A673 (cell line): Measurements from ENCODE around the gene PKD2L2. TPM values are rescaled to one million over a fixed set of nuclear protein-coding genes. Genes with fewer than 3 reads are reported as not detected.

Experiments
- BruUV-seq: library from RNA; stranded (reverse); fragments of 400-500 nt; replicated peaks from 2 replicates; lab custom pipeline; 2021; lab: Mats Ljungman, UMichigan
- CTCF ChIA-PET: fragments of 300-600 bp; sonication (Branson Sonifier 250); formaldehyde crosslinking; loops from one replicate; lab custom pipeline; 2022; ENCODE audit warnings: antibody characterized with exemption; lab: Charles Lee
- POLR2A ChIA-PET: fragments of 300-600 bp; sonication (Branson Sonifier 250); formaldehyde crosslinking; loops from one replicate; lab custom pipeline; 2022; ENCODE audit warnings: antibody characterized with exemption; ENCODE audit not compliant: low non-redundant PET; lab: Charles Lee
- DNase-seq: peaks from one replicate; pipeline ENCODE4 v3.0.0-alpha.2; 2015; ENCODE audit warnings: low spot score
- H3K27ac ChIP-seq: fragments of 200-600 bp; sonication (generic); 2 replicates; pipeline ENCODE4 v1.5.1; 2016; ENCODE audit warnings: mixed run types, low read depth, mild to moderate bottlenecking, mixed read lengths, antibody characterized with exemption, low read length; ENCODE audit not compliant: poor library complexity, severe bottlenecking
- H3K27me3 ChIP-seq: fragments of 200-600 bp; sonication (generic); replicated peaks from 2 replicates; pipeline ENCODE4 v1.6.1; 2017; ENCODE audit warnings: mixed run types, low read depth, mild to moderate bottlenecking, mixed read lengths, antibody characterized with exemption, low read length; ENCODE audit not compliant: insufficient read depth, poor library complexity
- H3K36me3 ChIP-seq: fragments of 200-600 bp; sonication (generic); 2 replicates; pipeline ENCODE4 v1.6.1; 2016; ENCODE audit warnings: mixed run types, mild to moderate bottlenecking, mixed read lengths, antibody characterized with exemption, low read length; ENCODE audit not compliant: insufficient read depth, poor library complexity, severe bottlenecking
- H3K4me1 ChIP-seq: fragments of 200-600 bp; sonication (generic); 2 replicates; pipeline ENCODE4 v1.6.1; 2017; ENCODE audit warnings: mixed run types, mild to moderate bottlenecking, mixed read lengths, antibody characterized with exemption, low read length; ENCODE audit not compliant: insufficient read depth, poor library complexity, severe bottlenecking
- H3K4me3 ChIP-seq: fragments of 200-600 bp; sonication (generic); 2 replicates; pipeline ENCODE4 v1.5.1; 2016; ENCODE audit warnings: low read depth, mixed run types, mild to moderate bottlenecking, mixed read lengths, low read length; ENCODE audit not compliant: poor library complexity, severe bottlenecking
- H3K9me3 ChIP-seq: fragments of 200-600 bp; sonication (generic); 2 replicates; pipeline ENCODE4 v1.6.1; 2016; ENCODE audit warnings: mixed run types, low read depth, mild to moderate bottlenecking, mixed read lengths, antibody characterized with exemption, low read length; ENCODE audit not compliant: poor library complexity, severe bottlenecking
- CTCF ChIP-seq: fragments of 300-800, 200-600 bp; sonication (generic); conservative IDR thresholded peaks from 2 replicates; pipeline ENCODE4 v1.5.1; 2017; ENCODE audit warnings: low read depth, mild to moderate bottlenecking, antibody characterized with exemption, low read length, moderate library complexity, mixed read lengths
- EZH2 ChIP-seq: fragments of 200-600 bp; sonication (generic); IDR thresholded peaks from 2 replicates; pipeline ENCODE4 v1.6.1; 2017; ENCODE audit warnings: borderline replicate concordance, low read depth, mild to moderate bottlenecking, mixed read lengths, antibody characterized with exemption, low read length; ENCODE audit not compliant: poor library complexity, severe bottlenecking
- intact Hi-C: fragments of 100-400 bp; cut with micrococcal nuclease; formaldehyde crosslinking; loops from one replicate; pipeline ENCODE4 v1.10.0; 2022; ENCODE audit not compliant: unreplicated experiment
- total RNA-seq: library from RNA; stranded (reverse); gene quantifications from 2 replicates; pipeline ENCODE4 v1.2.3, GENCODE V29; 2021

The PKD2L2 gene
- total RNA-seq, 1 experiment from 2014 or later = not detected

- DNase-seq = no peak
- no peaks in the 10 kb centered on the region for H3K4me1 ChIP-seq
- no peaks in the 10 kb centered on the region for H3K9me3 ChIP-seq
- POLR2A ChIA-PET = no interaction called here
- no peaks in the 10 kb centered on the region for H3K36me3 ChIP-seq
- H3K27me3 ChIP-seq = no peaks in the 10 kb centered on the region
- no TSS peak for BruUV-seq
- intact Hi-C loops = no loop called here
- CTCF ChIA-PET = no interaction called here
- H3K27ac ChIP-seq = no peak overlapping the region
- TF ChIP-seq CTCF (no peak), EZH2 (no peak)
- no peak overlapping the region for H3K4me3 ChIP-seq
Observed at GRCh38 chr5:137901011-137901817, 12.0 kb downstream of the PKD2L2 start.

DNA sequence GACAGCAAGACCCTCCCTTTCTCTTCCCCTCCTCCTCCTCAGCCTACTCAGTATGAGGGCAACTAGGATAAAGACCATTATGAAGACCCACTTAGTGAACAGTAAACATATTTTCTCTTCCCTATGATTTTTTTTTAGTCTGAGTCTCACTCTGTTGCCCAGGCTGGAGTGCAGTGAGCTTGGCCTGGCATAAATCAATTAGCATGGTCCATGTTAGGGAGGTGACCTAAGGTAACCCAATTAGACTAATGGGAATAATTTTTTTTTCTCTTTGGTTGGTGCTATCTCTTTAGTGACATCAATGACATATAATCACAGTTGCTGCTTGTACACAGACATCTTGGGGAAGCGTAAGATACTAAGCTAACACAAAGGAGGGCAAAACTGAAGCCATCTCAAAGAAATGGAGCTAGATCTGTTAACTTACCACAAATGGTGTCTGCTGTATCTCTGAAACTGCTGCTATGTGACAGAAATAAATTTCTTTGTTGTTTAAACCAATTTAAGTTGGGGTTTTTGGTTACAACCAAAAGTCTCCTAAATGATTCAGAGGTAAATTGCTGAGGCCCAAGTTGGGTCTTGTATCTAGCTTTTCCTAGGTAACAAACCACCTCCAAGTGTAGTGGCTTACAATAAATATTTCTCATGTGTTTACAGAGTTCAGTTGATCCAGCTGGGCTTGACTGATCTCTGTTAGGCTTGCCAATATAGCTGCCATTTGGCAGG lies 13.3 kb downstream of the PKD2L2 start:
- H3K36me3 ChIP-seq = no peaks in the 10 kb centered on the region
- no peak overlapping the region for H3K27ac ChIP-seq
- H3K9me3 ChIP-seq = no peaks in the 10 kb centered on the region
- BruUV-seq = no TSS peak
- H3K27me3 ChIP-seq = no peaks in the 10 kb centered on the region
- ChIA-PET CTCF (no interaction called here), POLR2A (no interaction called here)
- intact Hi-C loops = no loop called here
- no peak for TF ChIP-seq CTCF
- no peak for TF ChIP-seq EZH2
- no peak for DNase-seq
- no peaks in the 10 kb centered on the region for H3K4me1 ChIP-seq
- no peak overlapping the region for H3K4me3 ChIP-seq

DNA sequence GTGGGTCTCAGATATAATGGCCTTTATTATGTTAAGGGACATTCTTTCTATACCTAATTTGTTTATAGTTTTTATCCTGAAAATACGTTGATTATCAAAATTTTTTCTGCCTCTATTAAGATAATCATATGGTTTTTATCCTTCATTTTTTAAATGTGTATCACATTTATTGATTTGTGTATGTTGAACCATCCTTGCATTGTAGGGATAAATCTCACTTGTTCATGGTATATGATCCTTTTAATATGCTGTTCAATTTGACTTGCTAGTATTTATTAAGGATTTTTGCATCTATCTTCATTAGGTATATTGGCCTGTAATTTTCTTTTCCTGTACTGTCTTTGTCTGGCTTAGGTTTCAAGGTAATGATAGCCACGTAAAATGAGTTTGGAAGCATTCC lies 25.5 kb downstream of the PKD2L2 start:
- BruUV-seq = no TSS peak
- Histone ChIP-seq H3K4me3 (no peak overlapping the region), H3K36me3 (no peaks in the 10 kb centered on the region), H3K27me3 (no peaks in the 10 kb centered on the region), H3K27ac (no peak overlapping the region), H3K4me1 (no peaks in the 10 kb centered on the region), H3K9me3 (no peaks in the 10 kb centered on the region)
- CTCF ChIA-PET = no interaction called here
- no peak for DNase-seq
- intact Hi-C loops = no loop called here
- POLR2A ChIA-PET = no interaction called here
- no peak for TF ChIP-seq EZH2
